Measurements from ENCODE around the gene KCNMB4.

- TF ChIP-seq POLR2A (IDR thresholded peaks at IDR 0.05) (no peak), CTCF (IDR thresholded peaks at IDR 0.05) (no peak)
Observed at GRCh38 chr12:70449074-70449752, 83.1 kb downstream of the KCNMB4 start.
